Gastroesophageal sphincter (tissue), 4 donors: ENCODE results near the gene VPS26B. TPM values are rescaled to one million over a fixed set of nuclear protein-coding genes. Genes with fewer than 3 reads are reported as not detected.

Source experiments
- ATAC-seq: fragments of 150-250 bp; one replicate; pipeline ENCODE4 v1.9.1; 2016; ENCODE audit warnings: mild to moderate bottlenecking, moderate library complexity
- H3K27ac ChIP-seq, 4 donors: fragments of 200-600 bp; sonication (generic) in 3 of 4; 1 replicate in 3 of 4; 2 replicates in 1 of 4; pipeline ENCODE4 v1.5.1; 2016 to 2019
- H3K27me3 ChIP-seq: fragments of 200-600 bp; sonication (generic); one replicate; pipeline ENCODE4 v1.5.1; 2019
- H3K36me3 ChIP-seq, 2 donors: fragments of 200-600 bp; sonication (generic); one replicate each; pipeline ENCODE4 v1.5.1; 2019; ENCODE audit warnings: control low read depth in 1 of 2
- H3K4me1 ChIP-seq, 3 donors: fragments of 200-600 bp; sonication (generic); 1 replicate in 2 of 3; 2 replicates in 1 of 3; pipeline ENCODE4 v1.5.1; 2016 to 2019; ENCODE audit warnings: control low read depth in 2 of 3
- H3K4me3 ChIP-seq, 2 donors: fragments of 200-600 bp; sonication (generic); one replicate each; pipeline ENCODE4 v1.5.1; 2019; ENCODE audit warnings: mild to moderate bottlenecking in 1 of 2, moderate library complexity in 1 of 2
- H3K9me3 ChIP-seq, 3 donors: fragments of 200-600 bp; sonication (generic); one replicate each; pipeline ENCODE4 v1.5.1; 2017 to 2019; ENCODE audit warnings: control low read depth in 2 of 3
- EP300 ChIP-seq: sonication (generic); formaldehyde crosslinking; IDR thresholded peaks from one replicate; pipeline ENCODE4 v1.6.1; 2017; ENCODE audit warnings: antibody characterized with exemption, mild to moderate bottlenecking
- POLR2A ChIP-seq, 2 donors: fragments of 450-650 bp; IDR thresholded peaks; one replicate each; pipeline ENCODE4 v1.6.1; 2017; ENCODE audit warnings: antibody characterized with exemption in 2 of 2, mild to moderate bottlenecking in 2 of 2, moderate library complexity in 1 of 2
- POLR2AphosphoS5 ChIP-seq: sonication (generic); formaldehyde crosslinking; IDR thresholded peaks from one replicate; pipeline ENCODE4 v1.6.1; 2017; ENCODE audit warnings: antibody characterized with exemption
- WGBS, 2 donors: methylation state at CpG; one replicate each; pipeline ENCODE4 v1.1.5; 2018; ENCODE audit warnings: low coverage in 1 of 2; 5-methylcytosine and 5-hydroxymethylcytosine counted together
- total RNA-seq, 4 donors: library from RNA; depleted of rRNA; stranded (reverse); fragments of >200 nt; gene quantifications; one replicate each; pipeline ENCODE4 v1.1.0, GENCODE V29; 2016
- TF ChIP-seq, protein P1 (sequence below), 4 experiments: fragments of 200-600 bp in 2 of 4; fragments of 450-650 bp in 2 of 4; sonication (generic) in 1 of 4; IDR thresholded peaks; one replicate each; pipeline ENCODE4 v1.5.1; 2017 to 2019; ENCODE audit warnings: antibody characterized with exemption in 4 of 4, mild to moderate bottlenecking in 2 of 4, moderate library complexity in 2 of 4

Gene VPS26B
- total RNA-seq, 4 donors from 2014 or later: 27.6 to 56.4 (median 45.0) TPM

DNA sequence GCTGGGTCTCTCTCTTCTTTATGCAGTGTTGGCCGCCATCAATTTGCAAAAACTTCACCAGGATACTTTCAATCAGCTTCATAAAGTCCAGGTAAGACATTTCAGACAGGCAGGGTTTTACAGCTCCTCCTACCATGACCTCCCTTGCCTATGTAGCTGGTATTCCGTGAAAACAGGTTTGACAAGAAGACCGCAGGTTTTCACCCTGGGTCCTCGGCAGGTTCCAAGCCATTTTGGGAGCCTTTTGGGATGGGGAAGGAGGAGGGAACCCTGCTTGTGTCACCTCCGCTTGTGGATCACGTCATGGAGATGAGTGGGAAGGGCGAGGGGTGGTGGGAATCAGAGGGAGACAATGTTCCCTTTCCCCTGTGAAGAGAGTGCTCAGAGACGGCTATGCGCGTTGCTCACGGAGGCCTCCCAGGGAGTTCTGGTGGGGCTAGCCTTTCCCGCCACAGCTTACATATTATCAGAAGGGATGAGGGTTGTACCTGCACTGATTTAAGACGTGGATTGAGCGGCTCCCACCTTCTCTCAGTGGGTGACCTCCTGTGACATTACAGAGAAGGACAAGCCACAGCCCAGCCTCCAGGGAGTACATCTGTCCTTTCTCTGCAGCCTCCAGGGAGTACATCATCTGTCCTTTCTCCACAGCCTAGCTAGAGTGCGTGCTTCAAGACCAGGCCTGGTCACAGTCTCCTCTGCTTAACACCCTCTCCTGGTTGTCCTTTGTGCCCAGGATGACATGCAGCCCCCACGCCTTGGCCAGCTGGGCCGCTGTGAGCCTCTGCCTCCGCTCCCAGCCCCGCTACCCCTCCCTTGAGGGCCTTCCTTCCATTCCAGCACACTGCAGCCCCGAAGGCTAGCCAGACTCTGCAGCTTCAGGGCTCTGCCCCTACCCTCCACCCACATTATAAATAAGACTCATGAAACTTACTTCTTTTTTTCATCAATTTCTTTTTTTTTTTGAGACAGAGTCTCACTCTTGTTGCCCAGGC is 68.9 kb downstream of the VPS26B start:
- no peak for ATAC-seq
- Histone ChIP-seq H3K27me3 (no peaks in the 10 kb centered on the region), H3K36me3 (no peaks in the 10 kb centered on the region), H3K4me1 (peaks cover 0 to 6% (median 0%) of the 10 kb centered on the region in 3 donors), H3K9me3 (no peaks in the 10 kb centered on the region), H3K4me3 (no peak overlapping the region), H3K27ac (no peak overlapping the region)
- TF ChIP-seq EP300: no peak
- no peak for TF ChIP-seq POLR2AphosphoS5
- TF ChIP-seq, protein P1, sequence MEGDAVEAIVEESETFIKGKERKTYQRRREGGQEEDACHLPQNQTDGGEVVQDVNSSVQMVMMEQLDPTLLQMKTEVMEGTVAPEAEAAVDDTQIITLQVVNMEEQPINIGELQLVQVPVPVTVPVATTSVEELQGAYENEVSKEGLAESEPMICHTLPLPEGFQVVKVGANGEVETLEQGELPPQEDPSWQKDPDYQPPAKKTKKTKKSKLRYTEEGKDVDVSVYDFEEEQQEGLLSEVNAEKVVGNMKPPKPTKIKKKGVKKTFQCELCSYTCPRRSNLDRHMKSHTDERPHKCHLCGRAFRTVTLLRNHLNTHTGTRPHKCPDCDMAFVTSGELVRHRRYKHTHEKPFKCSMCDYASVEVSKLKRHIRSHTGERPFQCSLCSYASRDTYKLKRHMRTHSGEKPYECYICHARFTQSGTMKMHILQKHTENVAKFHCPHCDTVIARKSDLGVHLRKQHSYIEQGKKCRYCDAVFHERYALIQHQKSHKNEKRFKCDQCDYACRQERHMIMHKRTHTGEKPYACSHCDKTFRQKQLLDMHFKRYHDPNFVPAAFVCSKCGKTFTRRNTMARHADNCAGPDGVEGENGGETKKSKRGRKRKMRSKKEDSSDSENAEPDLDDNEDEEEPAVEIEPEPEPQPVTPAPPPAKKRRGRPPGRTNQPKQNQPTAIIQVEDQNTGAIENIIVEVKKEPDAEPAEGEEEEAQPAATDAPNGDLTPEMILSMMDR (IDR thresholded peaks at IDR 0.05): no peak
- WGBS, 2 donors: 80 to 88% methylated on average over 7 to 8 of the region's 20 CpGs

GRCh38 chr11:134294664-134295063 is 70.2 kb downstream of the VPS26B start:
- TF ChIP-seq, protein P1 (IDR thresholded peaks at IDR 0.05): no peak
- TF ChIP-seq POLR2AphosphoS5 (no peak), EP300 (no peak), POLR2A (IDR thresholded peaks at IDR 0.05) (no peak)
- no peak for ATAC-seq
- 62 to 71% methylated on average over 9 of the region's 9 CpGs for WGBS, 2 donors

More at GRCh38 chr11:134294664-134295063, 70.2 kb downstream of the VPS26B start:
- no peak overlapping the region for H3K4me3 ChIP-seq
- no peaks in the 10 kb centered on the region for H3K27me3 ChIP-seq
- H3K36me3 ChIP-seq: no peaks in the 10 kb centered on the region
- peaks cover 0 to 5% (median 0%) of the 10 kb centered on the region in 3 donors for H3K4me1 ChIP-seq
- H3K9me3 ChIP-seq: no peaks in the 10 kb centered on the region
- no peak overlapping the region for H3K27ac ChIP-seq

Other genes with a start within 250 kb of the VPS26B start
- gene JAM3, start 155.6 kb upstream of the VPS26B start, total RNA-seq: 100 to 1,000 TPM in 3 of 4 donors, 10 to 100 TPM in 1; 91.0 to 163 (median 104) TPM
- 10 to 100 TPM in 2 of 4 donors, 1 to 10 TPM in 2; 7.0 to 13.8 (median 11.4) TPM for gene NCAPD3, start 704 bp upstream of the VPS26B start, total RNA-seq
- gene THYN1, start 28.7 kb downstream of the VPS26B start, total RNA-seq: 10 to 100 TPM; 54.0 to 74.4 (median 55.4) TPM
- gene ACAD8, start 28.9 kb downstream of the VPS26B start, total RNA-seq: 10 to 100 TPM; 20.1 to 28.8 (median 22.3) TPM
- gene GLB1L3, start 51.7 kb downstream of the VPS26B start, total RNA-seq: under 1 TPM in 1 of 4 donors, not detected in 3; 0.42 TPM
- 1 to 10 TPM; 3.8 to 9.7 (median 8.6) TPM for gene GLB1L2, start 107.3 kb downstream of the VPS26B start, total RNA-seq
- under 1 TPM; 0.08 to 0.52 (median 0.29) TPM for gene B3GAT1, start 187.6 kb downstream of the VPS26B start, total RNA-seq